Glomerular visceral epithelial cell (primary cell): Measurements from ENCODE around the gene IL1R1.
A peak's percentile ranks its signal among the peaks of the same experiment; 100 is the strongest.
"Not testable (repeated sequence)": the region's sequence is repeated elsewhere in the genome, so short reads cannot be mapped to it uniquely, and the experiment has no call there.

ENCODE experiments used
- DNase-seq: peaks from one replicate; pipeline ENCODE4 v3.0.0-alpha.2; 2016; ENCODE audit errors: extremely low spot score

The IL1R1 gene, protein sequence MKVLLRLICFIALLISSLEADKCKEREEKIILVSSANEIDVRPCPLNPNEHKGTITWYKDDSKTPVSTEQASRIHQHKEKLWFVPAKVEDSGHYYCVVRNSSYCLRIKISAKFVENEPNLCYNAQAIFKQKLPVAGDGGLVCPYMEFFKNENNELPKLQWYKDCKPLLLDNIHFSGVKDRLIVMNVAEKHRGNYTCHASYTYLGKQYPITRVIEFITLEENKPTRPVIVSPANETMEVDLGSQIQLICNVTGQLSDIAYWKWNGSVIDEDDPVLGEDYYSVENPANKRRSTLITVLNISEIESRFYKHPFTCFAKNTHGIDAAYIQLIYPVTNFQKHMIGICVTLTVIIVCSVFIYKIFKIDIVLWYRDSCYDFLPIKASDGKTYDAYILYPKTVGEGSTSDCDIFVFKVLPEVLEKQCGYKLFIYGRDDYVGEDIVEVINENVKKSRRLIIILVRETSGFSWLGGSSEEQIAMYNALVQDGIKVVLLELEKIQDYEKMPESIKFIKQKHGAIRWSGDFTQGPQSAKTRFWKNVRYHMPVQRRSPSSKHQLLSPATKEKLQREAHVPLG

DNA sequence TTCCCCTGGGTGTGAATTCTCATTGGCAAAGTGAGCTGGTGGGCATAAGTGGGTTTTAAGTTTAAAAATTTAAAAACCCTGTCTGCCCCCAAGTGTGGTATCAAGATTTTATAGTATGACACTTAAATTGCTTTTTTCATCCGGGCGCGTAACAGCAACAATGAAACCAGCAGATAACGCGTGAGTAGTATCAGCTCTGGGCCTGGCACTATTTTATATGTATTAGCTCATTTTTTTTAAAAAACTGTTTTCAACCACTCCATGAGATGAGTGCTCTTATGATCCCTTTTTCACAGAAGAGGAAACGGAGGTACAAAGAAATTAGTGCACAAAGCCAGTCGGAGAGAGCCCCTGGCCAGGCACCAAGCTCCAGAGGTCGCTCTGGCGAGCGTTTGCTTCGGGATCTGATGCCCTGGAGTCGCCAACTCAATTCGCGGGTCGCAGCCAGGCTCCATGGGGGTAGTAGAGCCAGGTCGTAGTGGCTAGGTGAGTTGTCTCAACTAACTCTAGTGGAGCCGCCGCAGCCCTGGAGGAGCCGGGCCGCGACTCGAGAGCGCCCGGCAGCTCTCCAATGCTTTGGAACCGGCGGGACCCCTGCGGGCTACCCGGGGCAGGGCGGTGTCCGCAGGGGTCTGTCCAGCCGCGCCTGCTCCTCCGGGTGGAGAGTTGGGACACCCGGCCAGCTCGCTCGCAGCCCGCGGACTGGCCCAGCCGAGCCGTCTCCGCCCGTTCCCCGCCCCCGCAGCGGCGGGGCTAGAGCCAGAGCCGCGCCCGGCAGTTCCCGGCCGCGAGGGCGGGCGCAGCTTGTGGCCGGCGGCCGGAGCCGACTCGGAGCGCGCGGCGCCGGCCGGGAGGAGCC, at the start of gene IL1R1:
IL1R1 (plus strand) TSS at position 777 of the 859 bp plus-strand sequence. CDS start 14,979 bp downstream, outside the sequence.
- peak; percentile 78 for DNase-seq

DNA sequence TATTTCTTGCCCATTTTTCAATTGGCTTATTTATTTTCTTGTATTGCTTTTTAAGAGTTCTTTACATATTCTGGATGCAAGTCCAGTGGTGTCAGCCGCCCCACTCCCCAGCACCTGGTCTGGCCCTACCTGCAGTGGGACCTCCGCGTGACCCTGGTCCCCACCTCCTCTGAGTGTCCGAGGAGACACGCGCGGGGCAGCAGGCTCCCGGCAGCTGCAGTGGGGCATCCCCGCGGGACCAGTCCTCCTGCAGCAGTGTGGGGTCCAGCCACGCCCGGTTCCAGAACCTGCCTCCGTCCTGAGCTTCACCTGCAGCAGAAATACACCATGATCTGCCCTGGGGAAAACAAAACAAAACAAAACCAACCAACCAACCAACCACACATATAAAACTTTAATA, 48.9 kb upstream of the IL1R1 start:
- DNase-seq: no peak

DNA sequence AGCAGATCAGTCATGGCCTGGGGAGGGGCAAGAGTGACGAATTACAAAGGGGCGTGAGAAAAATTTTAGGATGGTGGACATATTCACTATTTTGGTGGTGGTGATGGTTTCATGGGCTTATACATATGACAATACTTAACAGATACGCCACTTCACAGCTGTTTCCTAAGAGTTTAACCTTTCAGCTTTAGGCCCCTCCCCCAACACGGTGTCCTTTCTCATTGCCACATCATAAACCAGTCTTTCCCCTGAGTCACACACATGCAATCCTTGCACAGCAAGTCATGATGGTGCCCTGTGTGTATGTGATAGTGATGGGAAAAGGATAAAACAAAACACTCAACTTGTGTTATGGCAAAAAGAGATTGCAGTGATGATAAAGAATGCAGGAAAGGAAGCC, 47.6 kb upstream of the IL1R1 start:
- peak; percentile 43 for DNase-seq

DNA sequence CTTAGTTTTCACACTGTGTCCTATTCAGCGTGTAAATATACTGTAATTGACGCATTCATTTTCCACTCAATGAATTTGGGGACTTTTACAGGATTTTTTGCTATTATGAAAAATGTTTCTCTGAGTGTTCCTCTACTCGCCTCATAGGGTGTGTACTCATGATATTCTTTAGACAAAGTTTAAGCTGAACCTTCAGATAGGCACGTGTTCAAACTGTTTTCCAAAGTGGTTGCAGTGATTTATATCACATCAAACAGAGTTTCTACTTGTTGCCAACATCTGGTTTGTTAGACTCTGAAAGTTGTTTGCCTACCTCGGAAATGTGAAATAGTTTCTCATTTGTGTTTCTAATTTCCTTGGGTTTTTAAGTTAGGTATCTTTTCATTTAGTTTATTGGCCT, 46.4 kb upstream of the IL1R1 start:
- DNase-seq: no peak

DNA sequence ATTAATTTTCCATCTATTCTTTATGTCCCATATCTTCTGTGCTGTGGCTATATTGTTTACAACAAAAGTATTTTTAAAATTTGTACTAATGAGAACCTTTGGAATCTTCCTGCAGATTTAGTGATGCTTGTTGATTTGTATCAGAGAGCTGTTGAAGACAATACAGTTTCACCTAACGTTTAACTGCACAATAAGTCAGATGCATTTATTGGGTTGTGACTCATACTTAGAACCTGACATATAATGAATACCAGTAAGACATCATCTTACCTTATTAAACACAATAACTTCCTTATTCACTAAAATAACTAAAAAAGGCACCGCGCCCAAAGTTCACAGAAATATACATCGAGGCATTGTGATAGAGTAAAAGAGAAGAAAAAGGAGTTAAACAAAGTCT, 43.8 kb upstream of the IL1R1 start:
- no peak for DNase-seq

DNA sequence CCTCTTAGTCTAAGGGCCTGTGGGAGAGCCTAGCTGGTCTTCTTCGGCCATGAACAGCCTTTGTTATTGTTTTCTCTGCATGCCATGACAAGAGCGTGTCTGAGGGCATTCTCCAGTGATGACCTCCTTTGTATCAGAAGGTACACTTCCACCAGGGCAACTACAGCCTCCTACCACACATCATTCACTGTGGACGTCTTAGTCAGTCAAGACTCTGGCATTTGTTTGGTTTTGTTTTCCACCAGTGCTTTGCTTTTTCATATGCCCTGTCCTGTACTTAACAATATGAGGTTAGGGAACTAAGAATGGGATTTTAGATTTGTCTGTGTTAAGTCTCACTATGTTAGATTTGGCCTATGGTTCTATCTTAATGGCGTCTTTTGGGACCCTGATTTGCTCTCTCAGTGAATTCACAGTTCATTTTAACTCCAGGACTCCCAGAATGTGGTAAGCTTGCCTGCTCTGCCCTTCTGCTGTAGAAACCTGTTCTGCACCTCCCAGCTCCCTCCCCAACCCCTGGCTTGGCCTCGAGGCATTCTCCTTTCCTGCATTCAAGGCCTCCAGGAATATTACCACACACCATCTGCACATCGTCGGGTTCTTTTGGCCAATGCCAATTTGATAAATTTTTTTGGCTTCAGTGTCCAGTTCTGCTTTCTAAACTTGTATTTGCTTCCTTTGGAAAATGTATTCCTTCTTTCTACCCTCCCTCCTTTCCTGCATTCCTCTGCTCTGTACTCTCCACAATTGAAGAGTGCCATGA, 42.8 kb upstream of the IL1R1 start:
- DNase-seq: no peak

DNA sequence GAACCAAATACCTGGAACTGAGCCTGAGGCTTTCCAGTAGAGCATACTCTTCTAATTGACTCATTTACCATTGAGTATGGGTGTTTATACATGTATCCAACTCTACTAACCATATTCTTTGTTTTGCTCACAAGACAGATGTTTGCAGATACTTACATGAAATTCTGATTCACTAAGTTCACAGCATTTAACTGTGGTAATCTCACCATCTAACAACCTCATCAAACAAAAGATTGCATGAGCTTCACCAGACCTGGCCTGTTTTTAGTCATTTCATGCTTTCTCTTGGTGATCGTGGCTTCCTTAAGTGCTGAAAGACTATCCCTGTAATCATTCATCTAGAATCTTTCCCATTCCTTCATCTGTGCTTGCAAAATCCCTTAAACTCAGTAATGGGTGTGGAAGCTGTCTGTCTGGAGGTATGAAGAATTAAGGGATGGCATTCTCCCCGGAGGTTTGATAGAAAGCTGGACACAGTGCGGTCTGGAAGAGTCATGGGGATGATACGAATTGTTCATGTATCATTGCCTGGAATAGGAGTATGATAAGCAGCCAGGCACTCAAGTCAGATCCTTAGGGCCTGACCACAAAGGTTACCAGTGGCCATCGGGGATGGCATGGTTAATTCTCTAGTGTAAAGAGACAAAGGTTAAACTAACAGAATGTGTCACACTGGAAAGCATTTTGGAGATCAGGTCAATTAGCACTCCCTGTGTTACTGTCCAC, 42.0 kb upstream of the IL1R1 start:
- peak; percentile 68 for DNase-seq

DNA sequence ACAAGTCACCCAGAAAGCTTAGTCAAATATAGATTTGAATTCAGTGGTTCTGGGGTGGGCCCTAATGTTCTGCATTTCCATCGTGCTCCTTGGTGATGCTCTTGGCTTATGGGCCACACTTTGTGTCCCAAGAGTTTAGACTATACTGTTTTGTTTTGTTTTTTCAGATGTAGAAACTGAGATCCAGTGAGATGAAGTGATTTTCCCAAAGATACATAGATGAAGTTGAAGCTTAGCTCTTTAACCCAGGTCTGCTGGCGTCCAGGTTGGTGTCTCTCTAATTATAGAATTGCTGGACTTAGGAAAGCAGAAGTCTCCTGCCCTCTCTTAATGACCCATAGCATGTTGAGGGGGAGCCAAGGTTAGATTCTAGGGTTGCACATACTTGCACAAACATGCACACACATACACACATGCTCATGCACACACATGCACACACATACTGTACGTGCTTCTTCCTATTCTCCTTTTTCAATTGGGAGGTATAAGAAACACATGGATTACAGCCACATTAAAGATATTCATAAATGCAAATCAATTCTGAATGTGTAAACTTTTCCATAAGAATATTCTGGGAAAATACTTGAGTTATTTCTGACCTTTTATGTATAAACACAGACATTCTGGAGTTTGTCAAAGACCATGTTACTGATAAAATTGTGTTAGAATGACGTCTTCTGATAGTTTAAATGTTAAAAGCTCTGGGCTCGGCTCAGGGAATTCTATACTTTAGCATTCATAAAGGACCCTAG, 41.3 kb upstream of the IL1R1 start:
- no peak for DNase-seq

DNA sequence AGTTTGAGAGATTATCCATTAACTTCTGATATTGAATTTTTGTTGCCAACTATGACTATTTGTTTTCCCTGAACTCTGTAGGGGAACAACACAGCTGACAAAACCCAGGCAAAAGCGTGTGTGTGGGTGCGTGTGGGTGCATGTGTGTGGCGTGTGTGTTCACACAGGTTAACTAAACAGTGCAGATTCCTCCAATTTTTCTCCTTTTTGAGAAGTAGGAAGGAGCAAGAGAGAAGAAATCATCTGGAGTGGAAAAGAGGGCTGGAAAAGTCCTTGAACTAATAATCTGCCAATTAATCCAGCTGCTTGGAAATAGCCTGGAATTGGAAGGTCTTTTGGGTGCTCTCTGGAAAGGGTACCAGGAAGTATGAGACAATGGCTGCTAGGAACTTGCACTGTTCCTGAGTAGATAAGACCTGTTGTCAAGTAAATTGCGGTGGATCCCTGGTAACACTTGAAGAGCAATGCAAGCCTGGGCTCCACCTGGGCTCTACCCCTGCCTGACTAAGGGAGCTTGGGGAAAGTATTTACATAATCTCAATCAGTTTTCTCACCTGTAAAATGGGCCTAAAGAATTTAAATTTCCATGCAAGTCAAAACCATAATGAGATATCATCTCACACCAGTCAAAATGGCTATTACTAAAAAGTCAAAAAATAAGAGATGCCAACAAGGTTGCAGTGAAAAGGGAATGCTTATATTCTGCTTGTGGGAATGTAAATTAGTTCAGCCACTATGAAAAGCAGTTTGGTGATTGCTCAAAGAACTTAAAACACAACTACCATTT, 40.5 kb upstream of the IL1R1 start:
- no peak for DNase-seq

DNA sequence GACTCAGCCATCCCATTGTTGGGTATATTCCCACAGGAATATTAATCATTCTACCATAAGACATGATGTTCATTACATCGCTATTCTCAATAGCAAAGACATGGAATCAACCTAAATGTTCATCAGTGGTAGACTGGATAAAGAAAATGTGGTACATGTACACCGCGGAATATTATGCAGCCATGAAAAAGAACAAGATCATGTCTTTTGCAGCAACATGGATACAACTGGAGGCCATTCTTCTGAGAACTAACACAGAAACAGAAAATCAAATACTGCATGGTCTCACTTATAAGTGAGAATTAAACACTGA, 40.0 kb upstream of the IL1R1 start:
- DNase-seq: not testable (repeated sequence)

DNA sequence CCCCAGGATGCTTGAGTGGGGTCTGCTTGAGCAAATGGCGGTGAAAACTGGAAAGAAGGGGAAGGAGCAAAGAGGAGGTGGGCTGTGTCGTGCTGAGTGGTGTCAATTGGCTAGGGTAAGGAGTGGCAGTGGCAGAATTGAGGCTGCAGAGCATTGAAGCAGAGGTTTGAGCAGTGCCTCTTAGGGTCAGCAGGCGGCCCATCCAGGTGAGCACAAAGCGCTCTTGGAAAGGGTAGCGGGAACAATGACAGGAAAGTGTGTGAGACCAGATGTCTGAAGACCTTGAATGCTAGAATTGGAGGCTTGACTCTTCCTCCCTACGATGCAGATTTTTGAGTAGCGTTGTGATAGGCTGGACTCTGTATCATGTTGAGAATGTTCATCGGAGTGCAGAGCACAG, 39.3 kb upstream of the IL1R1 start:
- DNase-seq: no peak

DNA sequence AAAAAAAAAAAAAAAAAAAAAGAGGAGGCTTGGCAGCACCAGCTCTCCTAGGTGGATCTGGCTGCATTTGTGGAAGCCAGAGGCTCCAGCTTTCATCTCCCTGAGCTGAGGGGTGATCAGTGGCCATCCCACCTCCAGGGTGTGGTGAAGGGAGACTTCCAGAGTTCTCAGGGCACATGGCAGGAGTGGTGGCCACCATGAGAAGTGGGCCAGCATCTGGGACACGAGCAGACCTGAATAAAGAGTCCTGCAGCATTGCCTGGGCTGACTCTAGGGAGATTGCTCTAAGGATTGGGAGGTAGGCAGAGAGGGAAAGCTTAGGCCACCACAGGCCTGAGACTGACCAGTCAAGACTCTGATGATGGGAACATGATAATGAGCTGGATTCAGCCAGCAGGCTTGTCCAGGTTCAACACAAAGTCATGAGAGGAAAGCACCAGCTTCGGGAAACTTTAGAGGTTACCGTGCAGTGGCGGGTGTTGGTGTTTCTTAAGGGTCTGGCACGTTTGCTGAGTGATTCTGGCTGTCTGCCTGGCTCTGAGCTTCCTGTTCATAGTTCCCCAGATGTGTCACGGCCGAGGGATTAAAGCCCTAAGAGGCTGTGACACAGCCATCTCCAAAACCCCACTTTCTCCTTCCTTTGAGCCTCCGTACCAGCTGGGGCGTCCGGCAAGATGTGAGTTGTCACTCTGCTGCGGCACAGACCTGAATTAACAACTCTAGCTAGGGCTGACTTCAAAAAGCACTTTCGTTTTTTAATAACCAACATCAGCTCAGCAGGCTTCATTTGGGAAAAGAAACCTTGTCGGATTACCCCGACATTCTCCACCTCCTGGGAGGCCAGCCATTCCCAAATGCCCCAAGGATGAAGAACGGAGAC, 38.3 kb upstream of the IL1R1 start:
- DNase-seq: peak; percentile 88

DNA sequence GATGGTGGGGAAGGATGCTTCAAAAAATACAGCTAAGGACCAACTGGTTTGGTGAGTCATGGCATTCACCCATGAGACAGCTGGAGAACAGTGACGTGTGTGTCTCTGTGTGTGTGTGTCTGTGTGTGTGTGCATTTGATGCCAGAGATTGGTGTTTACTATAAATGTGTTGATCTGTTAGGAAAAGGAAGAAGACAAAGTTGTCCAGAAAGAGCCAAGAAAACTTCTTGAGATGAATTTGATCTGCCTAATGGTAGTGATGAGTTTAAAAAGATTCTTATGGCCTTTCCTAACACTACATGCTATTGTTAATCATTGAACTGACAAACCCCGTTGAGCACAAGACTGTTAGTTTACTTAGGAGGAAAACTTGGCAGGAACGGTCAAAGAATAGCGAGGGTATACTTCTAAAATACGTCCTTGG, 36.4 kb upstream of the IL1R1 start:
- DNase-seq: peak; percentile 77

DNA sequence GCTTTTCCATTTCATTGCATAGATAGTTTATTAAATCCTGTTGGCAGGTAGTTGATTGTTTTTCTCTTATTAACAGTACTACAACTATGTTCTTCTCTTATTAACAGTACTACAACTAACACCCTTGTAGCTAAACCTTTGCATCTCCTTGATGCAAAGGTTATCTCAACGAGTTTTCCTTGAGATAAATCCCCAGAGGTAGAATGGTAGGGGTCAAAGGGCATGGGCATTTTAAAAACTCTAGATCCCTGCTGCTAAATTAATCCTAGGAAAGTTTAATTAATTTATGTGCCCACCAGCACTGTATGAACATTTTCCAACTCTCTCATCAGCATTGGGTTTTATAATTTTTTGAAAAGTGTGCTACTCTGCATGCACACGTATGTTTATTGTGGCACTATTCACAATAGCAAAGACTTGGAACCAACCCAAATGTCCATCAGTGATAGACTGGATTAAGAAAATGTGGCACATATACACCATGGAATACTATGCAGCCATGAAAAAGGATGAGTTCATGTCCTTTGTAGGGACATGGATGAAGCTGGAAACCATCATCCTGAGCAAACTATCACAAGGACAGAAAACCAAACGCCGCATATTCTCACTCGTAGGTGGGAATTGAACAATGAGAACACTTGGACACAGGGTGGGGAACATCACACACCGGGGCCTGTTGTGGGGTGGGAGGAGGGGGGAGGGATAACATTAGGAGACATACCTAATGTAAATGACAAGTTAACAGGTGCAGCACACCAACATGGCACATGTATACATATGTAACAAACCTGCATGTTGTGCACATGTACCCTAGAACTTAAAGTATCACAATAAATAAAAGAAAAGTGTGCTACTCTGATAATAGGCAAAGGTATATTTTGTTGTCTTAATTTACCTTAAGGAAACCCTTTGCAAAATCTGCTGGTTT, 35.5 kb upstream of the IL1R1 start:
- DNase-seq: not testable (repeated sequence)

DNA sequence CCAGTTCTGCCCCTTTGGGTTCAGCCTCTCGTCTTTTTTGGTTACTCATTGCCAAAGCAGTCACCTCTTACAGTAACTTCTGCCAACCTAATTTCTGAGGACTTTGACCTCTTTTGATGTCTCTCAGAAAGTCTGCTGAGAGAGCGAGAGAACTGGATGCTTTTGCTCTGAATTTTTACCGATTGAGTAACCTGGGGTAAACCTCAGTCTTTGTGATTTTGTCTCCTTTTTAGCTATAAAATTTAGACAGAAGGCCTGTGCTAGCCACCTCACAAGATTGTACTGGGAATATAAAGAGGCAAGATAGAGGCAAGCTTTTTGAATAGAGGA, 34.8 kb upstream of the IL1R1 start:
- DNase-seq: peak; percentile 69

DNA sequence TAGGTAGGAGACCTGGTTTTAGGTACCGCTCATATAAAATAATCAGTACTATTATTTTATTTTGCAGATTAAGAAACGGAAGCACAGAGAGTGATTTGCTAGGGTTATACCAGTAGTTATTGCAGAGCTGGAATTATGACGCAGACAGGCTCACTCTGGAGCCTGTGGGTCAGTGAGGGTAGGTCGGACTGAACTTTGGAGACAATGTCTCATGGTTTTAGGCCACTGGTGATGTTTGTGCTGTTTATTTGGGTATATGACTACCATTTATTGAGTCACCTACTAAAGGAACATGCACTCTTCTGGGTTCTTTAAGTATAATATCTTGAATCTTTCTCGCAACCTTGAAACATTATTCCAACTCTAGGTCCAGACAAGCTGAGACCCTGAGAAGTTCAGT, 33.5 kb upstream of the IL1R1 start:
- no peak for DNase-seq

DNA sequence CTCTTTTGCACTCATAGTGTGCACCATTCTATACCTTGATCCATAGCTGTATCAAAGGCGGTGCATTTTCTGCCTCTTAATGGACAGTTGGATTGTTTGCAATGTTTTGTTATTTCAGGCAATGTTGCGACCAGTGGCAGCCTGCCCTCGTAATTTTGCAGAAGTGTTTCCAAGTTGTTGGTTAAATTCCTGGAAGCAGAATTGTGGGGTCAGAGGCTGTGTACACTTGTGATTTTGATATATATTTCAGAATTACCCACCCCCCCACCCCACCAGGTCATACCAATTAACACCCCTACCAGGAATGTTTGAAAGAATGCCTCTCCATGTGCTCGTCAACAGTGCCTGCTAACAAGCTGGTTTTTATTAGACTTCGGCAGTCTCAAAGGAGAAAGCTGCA, 32.4 kb upstream of the IL1R1 start:
- no peak for DNase-seq
